HG02642 (cell line): ENCODE results near the gene DBP.
A peak's percentile ranks its signal among the peaks of the same experiment; 100 is the strongest.
"Not testable (repeated sequence)": the region's sequence is repeated elsewhere in the genome, so short reads cannot be mapped to it uniquely, and the experiment has no call there.

Experiments used
- ATAC-seq: cut with Tn5 transposase; IDR thresholded peaks from one replicate; pipeline ENCODE4 v1.9.1; 2021; ENCODE audit warnings: mild to moderate bottlenecking; ENCODE audit not compliant: unreplicated experiment, poor library complexity

The DBP gene

DNA sequence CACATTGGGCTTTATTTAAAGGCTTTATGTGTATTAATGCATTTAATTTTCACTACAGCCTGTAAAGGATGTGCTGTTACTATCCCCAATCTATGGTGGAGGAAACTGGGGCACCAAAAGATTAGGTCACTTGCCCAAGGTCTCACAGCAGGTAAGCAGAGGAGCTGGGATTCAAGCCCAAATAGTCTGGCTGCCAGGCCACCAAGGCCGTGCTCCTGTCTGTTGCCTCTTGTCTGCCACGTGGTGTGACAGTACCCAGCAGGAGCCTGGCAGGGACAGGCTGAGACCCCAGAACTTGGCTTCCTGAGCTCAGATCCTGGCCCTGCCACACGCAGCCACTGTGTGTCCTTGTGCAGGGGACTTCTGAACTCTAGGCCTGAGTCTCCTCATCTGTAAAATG lies 31.2 kb upstream of the DBP start:
- ATAC-seq, result no peak

DNA sequence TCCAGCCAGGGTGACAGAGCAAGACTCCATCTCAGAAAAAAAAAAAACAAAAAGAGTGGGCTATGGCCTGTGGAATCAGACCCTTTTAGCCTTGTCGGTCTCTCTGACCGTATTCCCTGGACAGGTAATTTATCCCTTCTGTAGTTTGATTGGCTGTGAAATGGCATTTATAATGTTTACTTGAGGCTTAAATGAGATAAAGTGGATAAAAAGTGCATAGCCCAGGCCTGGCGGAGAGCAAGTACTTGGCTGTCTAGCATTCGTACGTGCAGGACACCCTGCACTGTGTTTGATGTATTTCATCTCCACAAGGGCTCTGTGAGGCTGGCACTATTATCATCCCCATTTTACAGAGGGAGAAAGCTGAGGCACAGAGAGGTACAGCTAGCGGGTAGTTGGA lies 28.6 kb upstream of the DBP start:
- no peak for ATAC-seq

DNA sequence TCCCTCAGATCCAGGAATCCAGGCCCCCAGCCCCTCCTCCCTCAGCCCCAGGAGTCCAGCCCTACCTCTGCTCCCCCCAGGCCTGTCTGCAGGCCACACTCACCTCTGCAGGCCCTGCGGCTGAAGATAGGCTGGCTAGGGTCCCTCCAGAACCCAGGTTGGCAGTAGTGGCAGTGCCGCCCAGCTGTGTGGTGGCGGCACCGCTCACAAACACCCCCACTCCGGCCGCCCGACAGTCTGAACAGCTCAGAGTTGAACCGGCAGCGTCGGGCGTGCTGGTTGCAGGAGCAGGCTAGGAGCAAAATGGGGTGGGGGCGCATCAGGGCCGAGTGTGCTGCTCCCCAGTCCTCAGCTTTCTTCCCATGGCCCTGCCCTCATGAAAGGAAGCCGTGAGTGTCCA lies 27.3 kb upstream of the DBP start:
- no peak for ATAC-seq

DNA sequence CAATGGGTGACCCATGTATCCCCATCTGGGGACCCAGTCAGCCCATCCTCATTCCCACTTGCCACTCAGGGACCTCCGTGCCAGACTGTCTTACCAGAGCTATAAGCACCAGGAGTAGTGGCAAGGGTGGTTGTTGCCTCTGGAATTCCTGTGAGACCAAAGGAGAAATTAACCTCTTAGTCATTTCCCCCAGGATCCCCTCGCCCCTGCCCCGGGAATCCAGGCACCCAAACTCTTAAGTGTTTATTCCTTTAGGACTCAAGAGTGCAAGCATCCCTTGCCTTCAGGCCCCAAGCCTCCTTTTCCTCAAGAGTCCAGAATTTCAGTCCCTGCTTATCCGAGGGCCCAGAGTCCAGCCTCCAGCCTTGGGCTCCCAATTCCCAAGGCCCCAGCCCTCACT lies 26.5 kb upstream of the DBP start:
- ATAC-seq, result no peak

DNA sequence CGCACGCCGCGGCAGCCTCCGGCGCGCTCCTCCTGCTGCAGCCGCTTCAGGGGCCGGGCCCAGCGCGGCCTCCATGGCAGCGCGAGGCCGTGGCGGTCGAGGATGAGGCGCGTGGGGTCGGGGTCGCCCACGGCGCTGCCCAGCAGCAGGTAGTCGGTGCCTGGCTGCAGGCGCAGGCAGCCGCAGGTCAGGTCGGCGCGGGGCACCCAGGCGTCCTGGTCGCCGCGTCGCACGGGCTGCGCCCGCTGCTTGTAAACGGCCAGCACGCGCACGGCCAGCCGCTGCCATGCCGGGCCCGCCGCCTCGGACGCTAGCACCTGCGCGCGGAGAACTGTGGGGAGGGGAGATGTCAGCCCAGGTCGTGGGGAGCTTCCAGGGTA lies 24.5 kb upstream of the DBP start:
- ATAC-seq, result no peak

DNA sequence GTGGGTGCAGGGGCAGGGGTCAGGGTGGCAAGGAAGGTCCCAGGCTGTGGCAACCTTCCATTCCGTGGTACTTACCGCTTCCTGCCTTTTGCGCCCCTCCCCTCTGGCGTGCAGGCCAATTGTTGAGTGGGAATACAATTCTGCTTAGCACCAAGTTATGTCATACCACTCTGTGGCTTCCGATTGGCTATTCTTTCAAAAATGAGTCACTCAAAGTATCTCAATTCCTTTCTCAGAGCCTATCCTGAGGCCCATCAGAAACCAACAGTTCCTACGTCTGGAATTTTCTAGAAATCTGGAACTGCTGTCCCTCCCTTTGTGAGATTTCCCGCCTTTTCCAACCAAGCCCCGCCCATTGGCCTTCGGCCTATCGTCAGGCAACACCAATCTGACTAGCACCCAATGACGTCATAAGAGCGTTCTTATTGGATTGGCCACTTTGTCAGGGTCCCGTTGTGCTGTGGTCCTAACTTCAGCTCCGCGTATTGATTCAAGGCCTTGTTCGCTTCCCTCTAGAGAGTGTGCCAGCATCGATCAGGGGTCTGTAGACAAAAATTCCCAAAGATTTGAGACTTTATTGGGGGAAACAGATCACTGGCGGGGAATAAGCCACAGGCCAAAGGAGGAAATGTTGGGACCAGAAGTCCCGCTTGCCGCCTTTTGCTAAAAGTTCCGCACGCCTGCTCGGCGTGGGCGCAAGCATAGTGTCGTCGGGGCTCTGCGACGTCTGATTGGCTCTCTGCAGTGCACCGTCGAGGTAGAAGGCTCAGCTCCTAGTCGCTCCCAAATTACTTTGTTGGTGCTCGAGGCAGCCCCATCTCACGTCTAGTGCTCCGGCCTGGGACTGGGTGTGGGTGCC lies 23.9 kb upstream of the DBP start:
- peak; percentile 85 for ATAC-seq

DNA sequence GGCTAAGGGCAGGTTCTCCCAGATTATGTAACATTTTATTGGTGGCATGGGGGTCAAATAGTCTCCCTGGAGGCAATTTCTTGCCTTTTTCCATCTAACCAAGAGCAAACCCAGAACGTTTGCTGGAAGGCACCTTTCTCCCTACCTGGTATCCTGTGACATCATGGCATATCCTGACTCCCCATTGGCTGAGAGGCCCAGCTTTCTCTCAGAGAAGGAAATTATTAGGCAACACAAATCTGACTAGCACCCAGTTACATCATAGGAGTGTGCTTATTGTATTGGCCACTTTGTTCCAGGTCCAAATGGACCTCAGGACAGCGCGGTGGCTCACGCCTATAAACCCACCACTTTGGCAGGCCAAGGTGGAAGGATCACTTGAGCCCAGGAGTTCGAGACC lies 22.6 kb upstream of the DBP start:
- ATAC-seq, result no peak

DNA sequence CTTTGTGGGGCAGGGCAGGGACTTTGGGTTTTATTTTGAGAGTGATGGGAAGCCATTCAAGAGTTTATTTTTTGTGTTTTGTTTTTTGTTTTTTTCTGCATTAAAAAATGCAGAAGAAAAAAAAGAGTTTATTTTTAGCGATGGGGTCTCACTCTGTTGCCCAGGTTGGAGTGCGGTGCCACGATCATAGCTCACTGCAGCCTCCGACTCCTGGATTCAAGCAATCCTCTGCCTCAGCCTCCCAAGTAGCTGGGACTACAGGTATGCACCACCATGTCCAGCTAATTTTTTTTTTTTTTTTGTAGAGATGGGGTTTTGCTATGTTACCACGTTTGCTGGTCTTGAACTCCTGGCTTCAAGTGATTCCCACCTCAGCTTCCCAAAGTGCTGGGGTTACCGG lies 21.3 kb upstream of the DBP start:
- ATAC-seq, result no peak

DNA sequence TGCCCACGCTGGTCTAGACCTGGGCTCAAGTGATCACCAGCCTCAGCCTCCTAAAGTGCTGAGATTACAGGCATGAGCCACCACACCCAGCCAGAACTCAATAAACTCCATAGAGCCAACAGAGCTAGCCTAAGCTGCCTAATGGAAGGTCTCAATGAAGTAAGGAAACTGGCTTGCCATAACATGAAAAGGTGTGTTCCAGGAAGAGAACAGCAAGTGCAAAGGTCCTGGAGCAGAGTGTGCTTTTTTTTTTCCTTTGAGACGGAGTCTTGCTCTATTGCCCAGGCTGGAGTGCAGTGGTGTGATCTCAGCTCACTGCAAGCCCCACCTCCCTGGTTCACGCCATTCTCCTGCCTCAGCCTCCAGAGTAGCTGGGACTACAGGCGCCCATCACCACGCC lies 20.6 kb upstream of the DBP start:
- not testable (repeated sequence) for ATAC-seq

DNA sequence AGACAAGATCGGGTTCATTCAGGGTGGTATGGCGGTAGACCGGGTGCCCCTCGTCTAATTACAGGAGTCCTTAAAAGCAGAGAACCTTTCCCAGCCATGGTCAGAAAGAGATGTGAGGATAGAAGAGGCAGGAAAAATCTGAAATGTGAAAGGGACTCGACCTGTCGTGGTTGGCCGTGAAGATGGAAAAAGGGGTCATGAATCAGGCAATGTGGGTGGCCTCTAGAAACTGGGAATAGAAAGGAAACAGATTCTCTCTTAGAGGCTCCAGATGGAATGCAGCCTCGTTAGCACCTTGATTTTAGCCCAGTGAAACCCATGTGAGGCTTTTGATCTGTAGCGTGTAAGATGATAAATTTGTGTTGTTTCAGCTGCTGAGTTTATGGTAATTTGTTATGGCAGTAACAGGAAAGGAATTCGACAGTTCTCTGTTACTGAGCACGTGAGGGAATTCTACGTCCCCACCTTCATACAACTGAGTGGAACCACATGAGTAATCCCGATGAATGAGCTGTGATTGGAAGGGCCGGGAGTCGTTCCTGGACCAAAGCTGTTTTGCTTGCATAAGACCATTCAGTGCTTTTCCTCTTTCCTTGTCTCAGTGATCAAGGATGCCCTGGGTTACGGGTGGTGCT lies 19.8 kb upstream of the DBP start:
- ATAC-seq, result no peak

DNA sequence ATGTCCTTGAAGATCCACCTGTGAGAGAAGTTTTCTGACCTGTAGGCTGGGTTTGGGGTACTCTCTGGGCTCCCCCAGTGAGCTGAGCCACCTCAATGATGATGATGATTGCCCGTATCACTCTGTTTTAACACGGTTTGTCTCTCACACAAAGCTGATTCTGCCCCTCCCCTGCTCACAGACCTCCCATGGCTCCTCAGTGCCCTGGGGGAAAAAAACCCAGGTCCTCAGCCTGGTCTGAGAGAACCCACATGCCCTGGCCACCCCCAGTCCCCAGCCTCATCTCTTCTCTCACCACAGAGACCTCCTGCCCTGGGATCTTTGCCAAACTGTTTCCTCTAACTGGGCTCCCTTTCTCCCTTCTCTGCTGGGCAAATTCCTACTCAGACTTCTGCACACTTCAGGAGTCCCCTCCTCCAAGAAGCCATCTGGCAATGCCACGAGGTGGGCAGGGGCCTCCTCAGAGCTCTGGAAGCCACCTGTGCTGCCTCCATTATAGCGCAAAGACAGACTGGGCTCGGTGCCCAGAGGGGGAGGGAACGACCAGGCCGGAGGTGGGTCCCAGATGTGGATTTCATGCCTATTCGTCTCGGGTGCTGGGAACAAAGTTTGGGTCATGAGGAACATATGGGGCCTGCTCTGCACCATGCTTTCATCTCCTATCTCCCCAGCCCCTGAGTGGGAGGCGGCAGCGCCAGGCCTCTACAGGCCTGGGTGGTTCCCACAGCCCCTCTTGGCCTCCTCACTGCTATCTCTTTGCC lies 17.3 kb upstream of the DBP start:
- no peak for ATAC-seq

DNA sequence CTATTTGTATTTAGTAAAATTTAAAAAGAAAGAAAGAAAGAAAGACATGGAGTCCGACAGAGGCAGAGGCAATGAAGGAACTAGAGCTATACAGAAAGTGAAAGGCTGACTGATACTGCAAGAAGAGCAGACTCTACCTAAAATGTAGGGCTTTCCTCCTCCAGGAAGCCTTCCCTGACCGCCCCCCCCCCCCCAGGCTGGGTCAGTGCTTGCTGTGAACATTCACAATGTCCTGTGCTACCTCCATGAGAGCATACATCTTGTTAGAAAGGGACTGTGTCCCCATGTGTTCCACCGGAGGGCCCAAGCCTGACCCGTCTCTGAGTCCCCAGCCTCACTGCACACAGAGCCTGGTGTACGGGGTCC lies 14.5 kb upstream of the DBP start:
- no peak for ATAC-seq

DNA sequence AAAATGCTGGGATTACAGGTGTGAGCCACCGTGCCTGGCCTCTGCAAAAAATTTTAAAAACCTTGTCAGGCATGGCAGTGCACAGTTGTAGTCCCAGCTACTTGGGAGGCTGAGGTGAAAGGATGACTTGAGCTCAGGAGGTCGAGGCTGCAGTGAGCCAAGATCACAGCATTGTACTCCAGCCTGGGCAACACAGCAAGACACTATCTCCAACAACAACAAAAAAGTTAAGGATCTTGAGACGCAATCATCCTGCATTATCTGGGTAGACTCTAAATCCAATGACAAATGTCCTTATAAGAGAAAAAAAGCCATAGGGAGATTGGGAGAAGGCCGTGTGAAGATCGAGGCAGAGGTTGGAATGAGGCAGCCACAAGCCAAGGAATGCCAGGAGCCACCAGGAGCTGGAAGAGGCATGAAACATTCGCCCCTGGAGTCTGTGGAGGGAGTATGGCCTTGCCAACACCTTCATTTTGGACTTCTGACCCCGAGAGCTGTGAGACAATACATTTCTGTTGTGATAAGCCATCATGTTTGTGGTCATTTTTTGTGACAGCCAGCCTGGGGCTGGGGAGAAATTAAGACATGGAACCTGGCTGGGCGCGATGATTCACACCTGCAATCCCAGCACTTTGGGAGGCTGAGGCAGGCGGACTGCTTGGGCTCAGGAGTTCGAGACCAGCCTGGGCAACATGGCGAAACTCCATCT lies 13.9 kb upstream of the DBP start:
- no peak for ATAC-seq

DNA sequence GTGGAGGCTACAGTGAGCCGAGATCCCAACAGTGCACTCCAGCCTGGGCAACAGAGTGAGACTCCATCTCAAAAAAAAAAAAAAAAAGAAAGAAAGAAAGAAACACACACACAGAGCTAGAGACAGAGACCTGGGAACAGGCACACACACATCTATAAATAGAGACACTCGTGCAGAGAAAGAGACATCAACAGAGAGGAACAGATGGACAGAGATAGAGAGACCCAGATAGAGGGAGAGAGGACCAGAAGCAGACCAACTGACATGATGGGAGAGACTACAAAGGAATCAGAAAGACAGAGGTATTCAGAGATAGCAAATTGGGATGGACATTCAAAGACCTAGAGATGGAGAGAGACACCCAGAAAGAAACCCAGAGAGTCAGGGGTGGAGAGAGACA lies 11.0 kb upstream of the DBP start:
- ATAC-seq, result no peak

DNA sequence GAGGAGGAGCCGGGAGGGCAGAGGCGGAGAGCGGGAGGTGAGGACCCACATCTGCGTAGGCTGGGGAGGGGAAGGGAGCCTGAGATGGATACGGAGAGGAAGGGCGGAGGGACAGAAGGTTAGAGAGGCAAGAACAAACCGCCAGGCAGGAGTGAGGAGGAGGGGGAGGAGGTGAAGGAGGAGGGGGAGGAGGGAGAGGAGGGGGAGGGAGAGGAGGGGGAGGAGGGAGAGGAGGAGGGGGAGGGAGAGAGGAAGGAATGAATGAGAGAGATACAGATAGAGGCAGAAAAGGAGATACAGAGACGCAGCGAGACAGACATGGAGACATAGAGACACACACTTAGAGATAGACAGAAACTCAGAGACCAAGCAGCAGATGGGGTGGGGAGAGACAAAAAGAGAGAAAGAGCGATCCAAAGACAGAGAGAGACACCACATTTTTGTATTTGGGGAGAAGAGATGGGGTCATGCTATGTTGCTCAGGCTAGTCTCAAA lies 9.6 kb upstream of the DBP start:
- ATAC-seq, result no peak

DNA sequence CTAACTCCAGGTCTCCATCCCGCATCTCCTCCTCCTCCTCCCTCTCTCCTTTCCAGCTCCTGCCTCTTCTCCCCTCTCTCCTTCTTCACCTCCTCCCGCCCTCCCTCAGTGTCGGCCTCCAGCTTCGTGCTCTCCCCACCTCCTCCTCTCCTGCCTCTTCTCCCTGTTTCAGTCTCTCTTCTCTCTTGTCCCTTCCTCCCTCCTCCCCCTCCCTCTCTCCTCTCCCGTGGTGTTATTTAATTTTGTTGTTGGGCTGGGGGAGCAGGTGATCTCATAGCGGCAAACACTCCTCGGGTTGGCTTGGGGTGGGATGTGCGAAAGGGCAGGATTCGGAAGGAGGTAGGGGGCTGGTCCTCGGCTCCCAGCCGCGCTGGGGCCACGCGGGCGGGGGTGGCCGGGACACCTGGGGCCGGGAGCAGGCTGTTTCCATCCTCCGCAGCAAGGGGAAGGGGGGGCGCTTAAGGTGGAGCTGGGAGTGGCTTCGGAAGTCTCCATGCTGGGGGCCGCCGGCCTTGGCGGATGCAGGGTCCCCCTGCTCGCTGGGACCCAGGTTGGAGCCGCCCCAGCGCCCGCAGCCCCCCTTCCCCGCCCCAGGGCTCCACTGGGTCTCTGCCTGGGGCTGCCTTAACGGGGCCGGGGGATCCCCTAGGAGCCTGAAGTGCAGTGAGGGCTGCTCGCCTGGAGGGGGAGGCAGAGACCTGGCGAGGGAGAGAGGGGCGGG lies 9.0 kb upstream of the DBP start, which contains the start of gene CA11:
CA11 (minus strand) TSS at position 187 of the 721 bp plus-strand sequence. CDS start 555 bp downstream, outside the sequence.
- ATAC-seq, result peak; percentile 82

DNA sequence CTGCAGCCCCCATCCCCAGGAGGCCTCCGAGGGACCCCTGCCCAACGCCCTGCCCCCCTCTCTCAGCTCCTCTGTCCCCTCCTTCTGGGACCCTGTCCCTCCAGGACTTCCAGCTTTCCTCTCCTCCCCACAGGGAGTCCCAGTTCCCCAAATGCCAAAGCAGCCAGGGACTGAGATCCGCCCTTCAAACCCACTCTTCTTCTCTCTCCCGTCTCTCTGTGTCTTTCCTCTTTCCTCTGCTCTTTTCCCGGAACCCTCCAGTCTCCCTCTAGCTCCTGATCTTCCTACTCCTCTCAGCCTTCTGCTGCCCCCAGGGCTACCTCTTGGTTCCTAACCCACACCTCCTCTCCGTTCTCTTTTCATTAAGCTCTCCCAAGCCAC lies 8.4 kb upstream of the DBP start:
- ATAC-seq, result no peak

DNA sequence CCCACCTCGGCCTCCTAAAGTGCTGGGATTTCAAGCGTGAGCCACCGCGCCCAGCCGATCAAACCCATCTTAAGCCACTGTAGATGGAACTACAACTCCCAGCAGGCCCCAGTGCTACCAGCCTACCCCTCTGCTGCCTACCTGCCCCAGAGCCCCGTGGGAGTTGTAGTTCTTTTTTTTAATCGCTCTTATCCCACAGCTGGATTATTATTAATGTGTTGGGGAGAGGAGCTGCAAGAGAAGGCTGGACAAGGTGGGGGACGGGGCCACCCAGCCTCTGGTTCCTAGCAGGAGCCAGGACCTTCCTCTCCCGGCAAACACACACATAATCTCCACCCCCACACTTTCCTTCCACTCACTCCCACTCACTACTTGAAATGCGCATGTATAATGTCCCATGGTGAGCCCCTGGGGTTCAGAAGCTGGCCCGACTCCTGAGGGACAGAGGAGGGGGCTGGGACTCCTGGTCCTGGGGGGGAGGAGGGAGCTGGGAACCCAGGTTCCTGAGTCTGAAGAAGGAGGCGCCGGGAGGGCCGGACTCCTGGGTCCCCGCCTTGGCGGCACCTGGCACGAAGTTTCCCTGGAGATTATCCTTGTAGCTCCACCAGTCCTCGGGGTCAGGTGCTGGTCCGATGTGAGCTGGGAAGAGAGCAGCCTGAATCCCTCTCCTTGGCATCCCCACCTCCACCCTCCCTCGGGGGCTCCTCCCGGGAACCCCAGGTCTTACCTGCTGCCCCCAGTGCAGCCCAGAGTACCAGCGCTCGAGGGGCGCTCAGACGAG lies 7.8 kb upstream of the DBP start:
- ATAC-seq, result no peak

DNA sequence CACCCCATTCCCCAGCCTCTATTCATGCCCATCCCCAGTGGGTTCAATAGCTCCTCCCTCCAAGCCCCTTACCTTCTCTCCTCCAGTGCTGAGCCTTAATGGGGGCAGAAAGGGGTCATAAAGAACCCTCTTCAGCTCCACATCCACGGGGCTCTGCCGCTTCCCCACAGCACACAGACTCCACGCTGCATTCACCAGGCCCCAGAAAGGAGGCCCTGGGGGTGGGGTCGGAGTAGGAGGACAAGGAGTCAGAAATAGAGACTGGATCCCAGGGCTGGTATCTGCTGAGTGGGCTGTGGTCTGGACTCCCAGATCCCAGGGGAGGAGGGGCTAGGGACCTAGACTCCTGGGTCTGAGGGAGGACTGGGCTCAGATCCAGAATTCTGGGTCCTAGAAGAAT lies 7.2 kb upstream of the DBP start:
- no peak for ATAC-seq
